K562 (cell line): ENCODE measurements around the gene KIF23. TPM values are rescaled to one million over a fixed set of nuclear protein-coding genes. Genes with fewer than 3 reads are reported as not detected.
A peak's percentile ranks its signal among the peaks of the same experiment; 100 is the strongest.

Experiments used
- C11orf30 ChIP-seq: fragments of 450-650 bp; IDR thresholded peaks from 2 replicates; pipeline ENCODE4 v1.6.1; 2016; ENCODE audit warnings: low read depth, mild to moderate bottlenecking
- DDX20 ChIP-seq: fragments of 450-650 bp; IDR thresholded peaks from 2 replicates; pipeline ENCODE4 v1.6.1; 2016; ENCODE audit warnings: missing genetic modification characterization, low read depth, mild to moderate bottlenecking, missing compliant biosample characterization, moderate library complexity
- EGR1 ChIP-seq: fragments of 450-650 bp; conservative IDR thresholded peaks from 2 replicates; pipeline ENCODE4 v1.6.1; 2017; ENCODE audit warnings: mild to moderate bottlenecking
- ELF1 ChIP-seq: fragments of 200-800 bp; sonication (Bioruptor generic); IDR thresholded peaks from 2 replicates; pipeline ENCODE4 v1.6.1; 2016; ENCODE audit warnings: missing genetic modification characterization, missing compliant biosample characterization
- HIVEP1 ChIP-seq: fragments of 250-450 bp; sonication (Bioruptor Pico); IDR thresholded peaks from 2 replicates; pipeline ENCODE4 v1.4.0; 2020; ENCODE audit warnings: mild to moderate bottlenecking
- KLF6 ChIP-seq: fragments of 250-450 bp; sonication (Bioruptor Pico); IDR thresholded peaks from 2 replicates; pipeline ENCODE4 v1.4.0; 2020; ENCODE audit warnings: mild to moderate bottlenecking, moderate library complexity, borderline replicate concordance
- TAF1 ChIP-seq: IDR thresholded peaks from 2 replicates; pipeline ENCODE4 v1.6.1; 2011; ENCODE audit warnings: mild to moderate bottlenecking, low read length, moderate library complexity; ENCODE audit not compliant: insufficient read depth, control insufficient read depth, severe bottlenecking; ENCODE audit errors: extremely low read depth
- polyA plus RNA-seq, 8 experiments: library from polyadenylated mRNA; depleted of rRNA in 4 of 8; stranded (reverse) in 5 of 8; unstranded in 3 of 8; fragments of >200 nt; fragmentation: Nextera tagmentation in 2 of 8; fragmentation: Illumina TruSeq in 1 of 8; extraction: Ambion mirVana in 2 of 8; extraction: Trizol in 1 of 8; gene quantifications; 2 replicates each; pipeline versions ENCODE4 v1.2.1 to v1.2.3, GENCODE V29; 2011 to 2014; ENCODE audit warnings: inconsistent platforms in 1 of 8, missing spikeins in 1 of 8
- total RNA-seq, 7 experiments: library from RNA; depleted of rRNA in 6 of 7; stranded (reverse); fragments of >200 nt in 6 of 7; fragmentation: Illumina TruSeq in 2 of 7; extraction: Trizol in 2 of 7; gene quantifications; 2 replicates each; pipeline versions ENCODE4 v1.2.1 to v1.2.3, GENCODE V29; 2011 to 2021; ENCODE audit warnings: low replicate concordance in 1 of 7
- TF ChIP-seq, protein P1 (sequence below): sonication (generic); formaldehyde crosslinking; IDR thresholded peaks from 2 replicates; pipeline ENCODE4 v1.8.1; 2022; ENCODE audit warnings: missing genetic modification reagents
- TF ChIP-seq, protein P2 (sequence below), 2 experiments: fragments of 450-650 bp in 1 of 2; IDR thresholded peaks; 2 replicates each; pipeline ENCODE4 v1.6.1; 2011 to 2017; ENCODE audit warnings: low read depth in 2 of 2, antibody characterized with exemption in 1 of 2, borderline replicate concordance in 1 of 2, low read length in 1 of 2, mild to moderate bottlenecking in 1 of 2, mixed read lengths in 1 of 2; ENCODE audit not compliant: control insufficient read depth in 1 of 2
- TF ChIP-seq, protein P3 (sequence below): fragments of 250-450 bp; sonication (Bioruptor Pico); IDR thresholded peaks from 2 replicates; pipeline ENCODE4 v1.9.0; 2021; ENCODE audit warnings: mild to moderate bottlenecking
- TF ChIP-seq, protein P4 (sequence below): fragments of 450-650 bp; IDR thresholded peaks from 2 replicates; pipeline ENCODE4 v1.6.1; 2018; ENCODE audit not compliant: partially characterized antibody
- TF ChIP-seq, protein P5 (sequence below), 3 experiments: fragments of 200-800 bp in 1 of 3; sonication (Bioruptor generic) in 1 of 3; sonication (generic) in 1 of 3; formaldehyde crosslinking in 1 of 3; IDR thresholded peaks; 2 replicates each; pipeline versions ENCODE4 v1.6.1 to v1.8.0; 2016 to 2022; ENCODE audit warnings: mild to moderate bottlenecking in 2 of 3, missing compliant biosample characterization in 2 of 3, missing genetic modification characterization in 2 of 3, missing genetic modification reagents in 1 of 3
- TF ChIP-seq, protein P6 (sequence below): fragments of 450-650 bp; formaldehyde crosslinking; IDR thresholded peaks from 2 replicates; pipeline ENCODE4 v1.4.0; 2020; ENCODE audit warnings: mild to moderate bottlenecking, moderate library complexity

The KIF23 gene
- total and polyA plus RNA-seq, 9 of the 15 experiments (the other 6 are each of a cell fraction or from before 2014, with no cell fraction given) = 29.4 to 58.2 (median 41.9) TPM

DNA sequence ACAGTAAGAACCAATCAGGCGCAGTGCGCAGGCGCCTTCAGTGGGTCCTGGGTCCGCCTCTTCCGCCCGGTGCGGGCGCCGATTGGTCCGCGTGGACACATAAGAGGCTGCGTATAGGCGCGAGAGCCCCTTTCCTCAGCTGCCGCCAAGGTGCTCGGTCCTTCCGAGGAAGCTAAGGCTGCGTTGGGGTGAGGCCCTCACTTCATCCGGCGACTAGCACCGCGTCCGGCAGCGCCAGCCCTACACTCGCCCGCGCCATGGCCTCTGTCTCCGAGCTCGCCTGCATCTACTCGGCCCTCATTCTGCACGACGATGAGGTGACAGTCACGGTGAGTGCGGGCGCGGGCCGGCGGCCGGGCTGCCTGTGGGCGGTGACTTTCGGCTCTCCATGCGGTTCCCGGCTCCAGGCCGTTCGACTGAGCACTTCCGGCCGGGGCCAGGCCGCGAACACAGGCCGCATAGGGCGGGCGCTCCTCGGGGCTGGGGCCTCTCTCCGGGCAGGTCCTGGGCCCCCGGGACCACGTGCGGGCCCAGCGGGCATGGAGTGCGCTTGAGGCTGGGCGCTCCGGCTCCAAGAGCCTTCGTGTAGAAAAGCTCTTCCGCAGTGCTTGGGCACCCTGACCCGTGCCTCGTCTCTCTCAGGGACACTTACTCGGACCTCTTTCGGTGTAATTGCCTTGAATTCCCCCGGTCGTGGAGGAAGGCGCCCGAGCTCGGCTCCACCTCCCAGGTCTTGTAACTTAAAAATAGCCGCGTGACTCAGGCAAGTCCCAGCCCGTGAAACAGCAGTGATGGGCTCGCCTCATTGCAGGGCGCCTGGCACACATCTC lies 38.8 kb downstream of the KIF23 start, which contains the start of gene RPLP1 (continued):
- TF ChIP-seq KLF6 (no peak), C11orf30 (peak; percentile 19; the same call in 1 of the 2 replicates), HIVEP1 (CRISPR knock-in tag) (no peak), ELF1 (tag) (peak; percentile 67), TAF1 (peak; percentile 100), EGR1 (0 out of 2 replicates have a peak, but pooled peaks have one; percentile 25), DDX20 (tag) (no peak)
- TF ChIP-seq, protein P1, sequence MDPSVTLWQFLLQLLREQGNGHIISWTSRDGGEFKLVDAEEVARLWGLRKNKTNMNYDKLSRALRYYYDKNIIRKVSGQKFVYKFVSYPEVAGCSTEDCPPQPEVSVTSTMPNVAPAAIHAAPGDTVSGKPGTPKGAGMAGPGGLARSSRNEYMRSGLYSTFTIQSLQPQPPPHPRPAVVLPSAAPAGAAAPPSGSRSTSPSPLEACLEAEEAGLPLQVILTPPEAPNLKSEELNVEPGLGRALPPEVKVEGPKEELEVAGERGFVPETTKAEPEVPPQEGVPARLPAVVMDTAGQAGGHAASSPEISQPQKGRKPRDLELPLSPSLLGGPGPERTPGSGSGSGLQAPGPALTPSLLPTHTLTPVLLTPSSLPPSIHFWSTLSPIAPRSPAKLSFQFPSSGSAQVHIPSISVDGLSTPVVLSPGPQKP (CRISPR knock-in tag) = 0 out of 2 replicates have a peak, but pooled peaks have one; percentile 70
- TF ChIP-seq, protein P2, sequence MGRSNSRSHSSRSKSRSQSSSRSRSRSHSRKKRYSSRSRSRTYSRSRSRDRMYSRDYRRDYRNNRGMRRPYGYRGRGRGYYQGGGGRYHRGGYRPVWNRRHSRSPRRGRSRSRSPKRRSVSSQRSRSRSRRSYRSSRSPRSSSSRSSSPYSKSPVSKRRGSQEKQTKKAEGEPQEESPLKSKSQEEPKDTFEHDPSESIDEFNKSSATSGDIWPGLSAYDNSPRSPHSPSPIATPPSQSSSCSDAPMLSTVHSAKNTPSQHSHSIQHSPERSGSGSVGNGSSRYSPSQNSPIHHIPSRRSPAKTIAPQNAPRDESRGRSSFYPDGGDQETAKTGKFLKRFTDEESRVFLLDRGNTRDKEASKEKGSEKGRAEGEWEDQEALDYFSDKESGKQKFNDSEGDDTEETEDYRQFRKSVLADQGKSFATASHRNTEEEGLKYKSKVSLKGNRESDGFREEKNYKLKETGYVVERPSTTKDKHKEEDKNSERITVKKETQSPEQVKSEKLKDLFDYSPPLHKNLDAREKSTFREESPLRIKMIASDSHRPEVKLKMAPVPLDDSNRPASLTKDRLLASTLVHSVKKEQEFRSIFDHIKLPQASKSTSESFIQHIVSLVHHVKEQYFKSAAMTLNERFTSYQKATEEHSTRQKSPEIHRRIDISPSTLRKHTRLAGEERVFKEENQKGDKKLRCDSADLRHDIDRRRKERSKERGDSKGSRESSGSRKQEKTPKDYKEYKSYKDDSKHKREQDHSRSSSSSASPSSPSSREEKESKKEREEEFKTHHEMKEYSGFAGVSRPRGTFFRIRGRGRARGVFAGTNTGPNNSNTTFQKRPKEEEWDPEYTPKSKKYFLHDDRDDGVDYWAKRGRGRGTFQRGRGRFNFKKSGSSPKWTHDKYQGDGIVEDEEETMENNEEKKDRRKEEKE (IDR thresholded peaks at IDR 0.05; ENCODE audit: borderline replicate concordance in 1 of 2, control insufficient read depth in 1 of 2, low read depth in 2 of 2, low read length in 1 of 2) = 0 out of 4 replicates have a peak, but pooled peaks of 1 of the 2 experiments have one; percentile 12
- TF ChIP-seq, protein P3, sequence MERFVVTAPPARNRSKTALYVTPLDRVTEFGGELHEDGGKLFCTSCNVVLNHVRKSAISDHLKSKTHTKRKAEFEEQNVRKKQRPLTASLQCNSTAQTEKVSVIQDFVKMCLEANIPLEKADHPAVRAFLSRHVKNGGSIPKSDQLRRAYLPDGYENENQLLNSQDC (CRISPR knock-in tag) = no peak
- TF ChIP-seq, protein P4, sequence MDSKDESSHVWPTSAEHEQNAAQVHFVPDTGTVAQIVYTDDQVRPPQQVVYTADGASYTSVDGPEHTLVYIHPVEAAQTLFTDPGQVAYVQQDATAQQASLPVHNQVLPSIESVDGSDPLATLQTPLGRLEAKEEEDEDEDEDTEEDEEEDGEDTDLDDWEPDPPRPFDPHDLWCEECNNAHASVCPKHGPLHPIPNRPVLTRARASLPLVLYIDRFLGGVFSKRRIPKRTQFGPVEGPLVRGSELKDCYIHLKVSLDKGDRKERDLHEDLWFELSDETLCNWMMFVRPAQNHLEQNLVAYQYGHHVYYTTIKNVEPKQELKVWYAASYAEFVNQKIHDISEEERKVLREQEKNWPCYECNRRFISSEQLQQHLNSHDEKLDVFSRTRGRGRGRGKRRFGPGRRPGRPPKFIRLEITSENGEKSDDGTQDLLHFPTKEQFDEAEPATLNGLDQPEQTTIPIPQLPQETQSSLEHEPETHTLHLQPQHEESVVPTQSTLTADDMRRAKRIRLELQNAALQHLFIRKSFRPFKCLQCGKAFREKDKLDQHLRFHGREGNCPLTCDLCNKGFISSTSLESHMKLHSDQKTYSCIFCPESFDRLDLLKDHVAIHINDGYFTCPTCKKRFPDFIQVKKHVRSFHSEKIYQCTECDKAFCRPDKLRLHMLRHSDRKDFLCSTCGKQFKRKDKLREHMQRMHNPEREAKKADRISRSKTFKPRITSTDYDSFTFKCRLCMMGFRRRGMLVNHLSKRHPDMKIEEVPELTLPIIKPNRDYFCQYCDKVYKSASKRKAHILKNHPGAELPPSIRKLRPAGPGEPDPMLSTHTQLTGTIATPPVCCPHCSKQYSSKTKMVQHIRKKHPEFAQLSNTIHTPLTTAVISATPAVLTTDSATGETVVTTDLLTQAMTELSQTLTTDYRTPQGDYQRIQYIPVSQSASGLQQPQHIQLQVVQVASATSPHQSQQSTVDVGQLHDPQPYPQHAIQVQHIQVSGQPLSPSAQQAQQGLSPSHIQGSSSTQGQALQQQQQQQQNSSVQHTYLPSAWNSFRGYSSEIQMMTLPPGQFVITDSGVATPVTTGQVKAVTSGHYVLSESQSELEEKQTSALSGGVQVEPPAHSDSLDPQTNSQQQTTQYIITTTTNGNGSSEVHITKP = no peak
- TF ChIP-seq, protein P5, sequence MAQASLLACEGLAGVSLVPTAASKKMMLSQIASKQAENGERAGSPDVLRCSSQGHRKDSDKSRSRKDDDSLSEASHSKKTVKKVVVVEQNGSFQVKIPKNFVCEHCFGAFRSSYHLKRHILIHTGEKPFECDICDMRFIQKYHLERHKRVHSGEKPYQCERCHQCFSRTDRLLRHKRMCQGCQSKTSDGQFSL (CRISPR knock-in tag; IDR thresholded peaks at IDR 0.05) = no peak
- TF ChIP-seq, protein P5 (tag; IDR thresholded peaks at IDR 0.05) = no peak
- TF ChIP-seq, protein P6, sequence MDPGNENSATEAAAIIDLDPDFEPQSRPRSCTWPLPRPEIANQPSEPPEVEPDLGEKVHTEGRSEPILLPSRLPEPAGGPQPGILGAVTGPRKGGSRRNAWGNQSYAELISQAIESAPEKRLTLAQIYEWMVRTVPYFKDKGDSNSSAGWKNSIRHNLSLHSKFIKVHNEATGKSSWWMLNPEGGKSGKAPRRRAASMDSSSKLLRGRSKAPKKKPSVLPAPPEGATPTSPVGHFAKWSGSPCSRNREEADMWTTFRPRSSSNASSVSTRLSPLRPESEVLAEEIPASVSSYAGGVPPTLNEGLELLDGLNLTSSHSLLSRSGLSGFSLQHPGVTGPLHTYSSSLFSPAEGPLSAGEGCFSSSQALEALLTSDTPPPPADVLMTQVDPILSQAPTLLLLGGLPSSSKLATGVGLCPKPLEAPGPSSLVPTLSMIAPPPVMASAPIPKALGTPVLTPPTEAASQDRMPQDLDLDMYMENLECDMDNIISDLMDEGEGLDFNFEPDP (CRISPR knock-in tag) = 0 out of 2 replicates have a peak, but pooled peaks have one; percentile 3
